ENCODE measurements around the gene DPP7. TPM values are rescaled to one million over a fixed set of nuclear protein-coding genes. Genes with fewer than 3 reads are reported as not detected.

Gene DPP7
- total and polyA plus RNA-seq, 2 donors from 2014 or later = 164 to 205 TPM

DNA sequence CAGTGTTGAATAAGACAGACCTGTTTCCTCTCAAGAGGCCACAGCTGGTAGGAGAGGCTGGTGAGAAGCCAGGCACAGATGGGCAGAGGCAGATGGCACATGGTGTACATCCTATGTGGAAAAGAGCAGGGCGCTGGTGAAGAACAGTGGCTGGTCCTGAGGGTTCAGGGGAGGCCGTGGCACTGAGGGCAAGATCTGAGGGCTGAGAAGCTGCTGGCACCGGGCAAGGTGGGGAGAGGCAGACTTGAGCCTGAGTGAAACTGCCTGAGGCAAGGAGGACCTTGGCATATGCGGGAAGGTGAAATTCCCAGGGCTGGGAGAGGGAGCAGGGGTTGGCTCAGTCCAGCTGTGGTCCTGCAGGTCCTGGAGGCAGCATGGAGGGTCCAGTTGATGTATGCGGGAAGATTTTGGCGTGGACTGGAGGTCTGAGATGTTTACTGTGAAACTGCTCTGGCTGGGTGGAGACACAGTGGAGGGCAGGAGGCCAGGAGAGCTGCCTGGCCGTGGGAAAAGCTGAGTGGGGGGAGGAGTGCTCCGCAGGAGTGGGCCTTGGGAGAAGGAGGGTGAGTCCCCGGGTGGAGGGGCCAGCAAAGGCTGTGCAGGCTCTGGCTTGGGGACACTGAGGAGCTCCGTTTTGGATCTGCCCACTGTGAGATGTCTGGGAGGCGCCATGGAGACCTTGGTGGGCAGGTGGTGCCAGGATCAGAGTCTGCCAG, 25.1 kb downstream of the DPP7 start:
- H3K9me3 ChIP-seq (ENCODE audit: control insufficient read depth in 2 of 3, insufficient read depth in 1 of 3, low read length in 3 of 3) = no peaks in the 10 kb centered on the region
- DNase-seq = peak in 2 of 5 donors; percentile 38 to 69
- peaks cover 0 to 9% (median 0%) of the 10 kb centered on the region in 3 donors for H3K4me1 ChIP-seq (ENCODE audit: control insufficient read depth in 2 of 3, insufficient read depth in 2 of 3, low read depth in 1 of 3, low read length in 3 of 3)
- H3K27ac ChIP-seq (ENCODE audit: low read depth in 2 of 2, low read length in 2 of 2) = no peak overlapping the region
- no peak overlapping the region for H3K9ac ChIP-seq (ENCODE audit: low read length in 3 of 3)
- FAIRE-seq = no peak
- H3K4me3 ChIP-seq (ENCODE audit: low read length in 3 of 3) = no peak overlapping the region
- H3K27me3 ChIP-seq (ENCODE audit: control insufficient read depth, insufficient read depth, low read length) = no peaks in the 10 kb centered on the region
- TF ChIP-seq, protein P1, sequence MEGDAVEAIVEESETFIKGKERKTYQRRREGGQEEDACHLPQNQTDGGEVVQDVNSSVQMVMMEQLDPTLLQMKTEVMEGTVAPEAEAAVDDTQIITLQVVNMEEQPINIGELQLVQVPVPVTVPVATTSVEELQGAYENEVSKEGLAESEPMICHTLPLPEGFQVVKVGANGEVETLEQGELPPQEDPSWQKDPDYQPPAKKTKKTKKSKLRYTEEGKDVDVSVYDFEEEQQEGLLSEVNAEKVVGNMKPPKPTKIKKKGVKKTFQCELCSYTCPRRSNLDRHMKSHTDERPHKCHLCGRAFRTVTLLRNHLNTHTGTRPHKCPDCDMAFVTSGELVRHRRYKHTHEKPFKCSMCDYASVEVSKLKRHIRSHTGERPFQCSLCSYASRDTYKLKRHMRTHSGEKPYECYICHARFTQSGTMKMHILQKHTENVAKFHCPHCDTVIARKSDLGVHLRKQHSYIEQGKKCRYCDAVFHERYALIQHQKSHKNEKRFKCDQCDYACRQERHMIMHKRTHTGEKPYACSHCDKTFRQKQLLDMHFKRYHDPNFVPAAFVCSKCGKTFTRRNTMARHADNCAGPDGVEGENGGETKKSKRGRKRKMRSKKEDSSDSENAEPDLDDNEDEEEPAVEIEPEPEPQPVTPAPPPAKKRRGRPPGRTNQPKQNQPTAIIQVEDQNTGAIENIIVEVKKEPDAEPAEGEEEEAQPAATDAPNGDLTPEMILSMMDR (IDR thresholded peaks at IDR 0.05; ENCODE audit: borderline replicate concordance, extremely low read depth, insufficient read depth) = no peak
- intact Hi-C loops (cut with DNase I) = no loop called here
- peaks cover 4 to 7% (median 4%) of the 10 kb centered on the region in 3 donors for H3K36me3 ChIP-seq (ENCODE audit: control insufficient read depth in 2 of 3, insufficient read depth in 3 of 3, low read length in 3 of 3)

DNA sequence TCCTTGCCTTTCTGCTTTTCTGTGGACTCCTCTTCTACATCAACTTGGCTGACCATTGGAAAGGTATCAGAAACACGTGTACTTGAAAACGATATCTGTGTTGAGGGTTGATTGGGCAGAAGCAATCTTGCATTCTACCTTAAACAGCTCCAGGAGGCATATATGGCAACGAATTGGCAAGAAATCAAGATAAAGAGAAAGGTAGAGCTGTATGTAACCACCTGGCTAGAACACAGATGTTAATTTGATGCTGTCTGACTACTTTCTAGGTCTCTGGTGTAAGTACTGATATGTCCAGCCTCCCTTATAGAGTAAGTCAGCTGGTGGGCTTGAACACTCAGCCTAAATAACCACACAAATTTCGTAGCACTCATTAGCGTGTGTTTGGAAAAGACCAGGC, 26.4 kb downstream of the DPP7 start:
- H3K36me3 ChIP-seq (ENCODE audit: control insufficient read depth in 2 of 3, insufficient read depth in 3 of 3, low read length in 3 of 3) = peaks cover 4 to 11% (median 4%) of the 10 kb centered on the region in 3 donors
- H3K9ac ChIP-seq (ENCODE audit: low read length in 3 of 3) = peak overlapping the region in 1 of 3 donors; percentile 63
- TF ChIP-seq, protein P1 (IDR thresholded peaks at IDR 0.05; ENCODE audit: borderline replicate concordance, extremely low read depth, insufficient read depth) = no peak
- no peaks in the 10 kb centered on the region for H3K9me3 ChIP-seq (ENCODE audit: control insufficient read depth in 2 of 3, insufficient read depth in 1 of 3, low read length in 3 of 3)
- DNase-seq (no peak), FAIRE-seq (no peak)
- H3K27ac ChIP-seq (ENCODE audit: low read depth in 2 of 2, low read length in 2 of 2) = no peak overlapping the region
- peak overlapping the region in 1 of 3 donors; percentile 74 for H3K4me3 ChIP-seq (ENCODE audit: low read length in 3 of 3)
- intact Hi-C loops (cut with DNase I) = no loop called here
- H3K27me3 ChIP-seq (ENCODE audit: control insufficient read depth, insufficient read depth, low read length) = no peaks in the 10 kb centered on the region
- H3K4me1 ChIP-seq (ENCODE audit: control insufficient read depth in 2 of 3, insufficient read depth in 2 of 3, low read depth in 1 of 3, low read length in 3 of 3) = peaks cover 0 to 9% (median 0%) of the 10 kb centered on the region in 3 donors

DNA sequence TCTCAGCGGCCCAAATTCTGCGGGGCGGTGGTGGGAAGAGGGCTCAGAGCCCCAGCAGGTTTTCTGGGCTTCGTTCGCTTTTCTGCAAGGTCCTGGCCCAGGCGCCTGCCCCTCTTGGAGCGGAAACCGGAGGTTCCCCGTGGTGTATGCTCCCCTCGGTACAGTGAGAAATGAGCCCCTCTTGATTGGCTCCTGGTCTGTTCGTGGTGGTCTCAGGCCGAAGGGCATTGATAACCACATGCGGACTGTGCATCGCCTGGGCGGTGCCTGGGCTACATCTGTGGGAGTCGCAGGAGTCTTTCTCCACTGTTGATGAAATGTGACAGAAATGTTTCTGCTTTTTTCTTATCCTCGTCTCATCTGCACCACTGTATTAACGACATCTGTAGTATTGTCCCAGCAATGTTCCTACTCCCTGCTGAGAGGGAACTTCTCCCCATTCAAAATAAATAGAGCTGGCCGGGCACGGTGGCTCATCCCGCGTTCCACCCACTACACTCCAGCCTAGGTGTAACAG, 27.1 kb downstream of the DPP7 start:
- H3K36me3 ChIP-seq (ENCODE audit: control insufficient read depth in 2 of 3, insufficient read depth in 3 of 3, low read length in 3 of 3) = peaks cover 2 to 10% (median 4%) of the 10 kb centered on the region in 3 donors
- H3K27ac ChIP-seq (ENCODE audit: low read depth in 2 of 2, low read length in 2 of 2) = peak overlapping the region in 1 of 2 donors; percentile 67
- peak overlapping the region; percentile 52 to 74 (median 64) for H3K4me3 ChIP-seq (ENCODE audit: low read length in 3 of 3)
- peak in 2 of 5 donors; percentile 16 to 23 for DNase-seq
- TF ChIP-seq, protein P1 (IDR thresholded peaks at IDR 0.05; ENCODE audit: borderline replicate concordance, extremely low read depth, insufficient read depth) = no peak
- intact Hi-C loops (cut with DNase I) = no loop called here
- H3K4me1 ChIP-seq (ENCODE audit: control insufficient read depth in 2 of 3, insufficient read depth in 2 of 3, low read depth in 1 of 3, low read length in 3 of 3) = peaks cover 0 to 9% (median 0%) of the 10 kb centered on the region in 3 donors
- FAIRE-seq = no peak
- no peaks in the 10 kb centered on the region for H3K9me3 ChIP-seq (ENCODE audit: control insufficient read depth in 2 of 3, insufficient read depth in 1 of 3, low read length in 3 of 3)
- no peaks in the 10 kb centered on the region for H3K27me3 ChIP-seq (ENCODE audit: control insufficient read depth, insufficient read depth, low read length)
- peak overlapping the region in 2 of 3 donors; percentile 33 to 63 for H3K9ac ChIP-seq (ENCODE audit: low read length in 3 of 3)
